ENCODE measurements around the gene ASXL1.
"Not testable (repeated sequence)": the region's sequence is repeated elsewhere in the genome, so short reads cannot be mapped to it uniquely, and the experiment has no call there.

Gene ASXL1

DNA sequence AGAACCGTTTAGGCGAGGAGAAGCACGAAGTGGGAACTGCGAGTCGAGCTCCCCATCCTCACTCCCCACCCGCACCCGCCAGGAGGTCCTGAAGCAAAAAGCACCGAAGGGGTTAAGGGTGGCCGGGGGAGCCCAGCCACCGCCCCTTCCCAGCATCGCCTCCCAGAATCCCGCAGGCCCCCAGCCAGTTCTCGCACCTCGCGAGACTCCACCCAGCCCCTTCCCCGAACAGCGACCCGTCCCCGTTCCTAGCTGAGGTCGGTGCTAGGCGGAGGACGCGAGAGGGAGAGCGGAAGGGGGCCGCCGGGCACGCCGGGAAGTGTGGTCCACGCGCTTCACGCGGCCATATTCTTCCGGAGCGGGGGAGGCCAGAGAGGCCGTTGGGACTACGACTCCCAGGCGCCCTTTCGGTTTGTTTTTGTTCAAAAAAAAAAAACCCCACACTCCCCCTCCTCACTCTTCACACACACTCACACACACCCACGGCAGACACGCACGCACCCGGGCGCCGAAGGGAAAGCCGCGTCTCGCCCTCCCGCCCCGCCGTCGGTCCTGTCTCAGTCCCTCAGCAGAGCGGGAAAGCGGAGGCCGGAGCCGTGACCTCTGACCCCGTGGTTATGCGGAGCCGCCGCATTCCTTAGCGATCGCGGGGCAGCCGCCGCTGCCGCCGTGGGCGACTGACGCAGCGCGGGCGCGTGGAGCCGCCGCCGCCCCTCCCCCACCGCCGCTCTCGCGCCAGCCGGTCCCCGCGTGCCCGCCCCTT is at the start of gene ASXL1:
Gene ASXL1 (plus strand): TSS at position 463 of the 763 bp plus-strand sequence. CDS start 445 bp downstream, outside the sequence.
- DNase-seq (peak; percentile 96 to 98), ATAC-seq (peak; percentile 86)
- no peaks in the 10 kb centered on the region for H3K27me3 Mint-ChIP-seq
- peak within 1 kb of the TSS; percentile 88 to 98 for H3K4me3 Mint-ChIP-seq
- H3K4me1 Mint-ChIP-seq, result peaks cover 74% of the 10 kb centered on the region
- H3K27ac Mint-ChIP-seq, result peak within 1 kb of the TSS; percentile 100
- no peaks in the 10 kb centered on the region for H3K9me3 Mint-ChIP-seq

GRCh38 chr20:32312718-32313424 is 45.3 kb upstream of the ASXL1 start:
- Mint-ChIP-seq H3K27ac (peak overlapping the region in 1 of 2 donors; percentile 19), H3K4me1 (peaks cover 23% of the 10 kb centered on the region), H3K9me3 (no peaks in the 10 kb centered on the region), H3K27me3 (no peaks in the 10 kb centered on the region), H3K4me3 (no peak overlapping the region)
- ATAC-seq, result no peak
- no peak for DNase-seq

- H3K9me3 Mint-ChIP-seq, result no peaks in the 10 kb centered on the region
- DNase-seq, result no peak
- H3K27ac Mint-ChIP-seq, result peak overlapping the region; percentile 47 to 67
- H3K27me3 Mint-ChIP-seq, result no peaks in the 10 kb centered on the region
- H3K4me3 Mint-ChIP-seq, result no peak overlapping the region
- ATAC-seq, result no peak
- H3K4me1 Mint-ChIP-seq, result peaks cover 23% of the 10 kb centered on the region
Measured at GRCh38 chr20:32314768-32315167, 43.4 kb upstream of the ASXL1 start.

GRCh38 chr20:32315399-32315798 is 42.7 kb upstream of the ASXL1 start:
- ATAC-seq, result no peak
- Mint-ChIP-seq H3K4me3 (no peak overlapping the region), H3K27me3 (no peaks in the 10 kb centered on the region), H3K4me1 (peaks cover 22% of the 10 kb centered on the region), H3K27ac (peak overlapping the region; percentile 47 to 85), H3K9me3 (no peaks in the 10 kb centered on the region)
- DNase-seq, result no peak

- ATAC-seq (no peak), DNase-seq (no peak)
- Mint-ChIP-seq H3K4me3 (no peak overlapping the region), H3K27ac (peak overlapping the region in 1 of 2 donors; percentile 10), H3K27me3 (no peaks in the 10 kb centered on the region), H3K9me3 (no peaks in the 10 kb centered on the region), H3K4me1 (peaks cover 18% of the 10 kb centered on the region)
Measured at GRCh38 chr20:32315891-32316290, 42.2 kb upstream of the ASXL1 start.

DNA sequence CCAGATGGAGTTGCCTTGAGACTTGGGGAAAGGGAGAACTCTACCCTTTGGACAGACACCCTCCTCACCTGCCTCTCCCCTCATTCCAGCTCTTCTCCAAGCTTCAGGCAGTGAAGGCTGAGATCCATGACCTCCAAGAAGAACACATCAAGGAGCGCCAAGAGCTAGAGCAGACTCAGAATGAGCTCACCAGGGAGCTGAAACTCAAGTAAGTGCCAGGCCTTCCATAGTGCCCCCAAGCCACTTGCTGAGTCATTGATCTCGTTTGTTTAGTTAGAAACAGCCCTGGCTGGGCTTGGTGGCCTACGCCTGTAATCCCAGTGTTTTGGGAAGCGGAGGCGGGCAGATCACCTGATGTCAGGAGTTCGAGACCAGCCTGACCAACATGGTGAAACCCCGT is 41.5 kb upstream of the ASXL1 start:
- Mint-ChIP-seq H3K4me3 (no peak overlapping the region), H3K4me1 (peaks cover 18% of the 10 kb centered on the region), H3K27ac (peak overlapping the region; percentile 34 to 60), H3K9me3 (no peaks in the 10 kb centered on the region), H3K27me3 (no peaks in the 10 kb centered on the region)
- DNase-seq (no peak), ATAC-seq (no peak)

DNA sequence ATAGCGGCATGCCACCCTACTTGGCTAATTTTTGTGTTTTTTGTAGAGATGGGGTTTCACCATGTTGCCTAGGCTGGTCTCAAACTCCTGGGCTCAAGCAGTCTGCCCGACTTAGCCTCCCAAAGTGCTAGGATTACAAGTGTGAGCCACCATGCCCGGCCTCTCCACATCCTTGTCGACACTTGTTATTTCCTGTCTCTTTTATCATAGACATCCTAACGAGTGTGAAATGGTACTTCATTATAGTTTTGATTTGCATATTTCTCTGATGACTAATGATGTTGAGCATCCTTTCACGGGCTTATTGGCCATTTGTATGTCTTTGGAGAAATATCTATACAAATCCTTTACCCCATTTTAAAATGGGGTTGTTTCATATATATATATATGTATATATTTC is 39.0 kb upstream of the ASXL1 start:
- ATAC-seq, result peak; percentile 66
- H3K9me3 Mint-ChIP-seq, result no peaks in the 10 kb centered on the region
- H3K27ac Mint-ChIP-seq, result peak overlapping the region in 1 of 2 donors; percentile 19
- H3K4me3 Mint-ChIP-seq, result no peak overlapping the region
- DNase-seq, result no peak
- no peaks in the 10 kb centered on the region for H3K27me3 Mint-ChIP-seq
- peaks cover 8% of the 10 kb centered on the region for H3K4me1 Mint-ChIP-seq

- Mint-ChIP-seq H3K27ac (no peak overlapping the region), H3K9me3 (no peaks in the 10 kb centered on the region), H3K4me1 (peaks cover under 1% of the 10 kb centered on the region), H3K4me3 (no peak overlapping the region), H3K27me3 (no peaks in the 10 kb centered on the region)
- no peak for DNase-seq
- ATAC-seq, result no peak
Measured at GRCh38 chr20:32320305-32320704, 37.8 kb upstream of the ASXL1 start.

GRCh38 chr20:32321390-32321789 is 36.7 kb upstream of the ASXL1 start:
- Mint-ChIP-seq H3K4me1 (no peaks in the 10 kb centered on the region), H3K9me3 (no peaks in the 10 kb centered on the region), H3K4me3 (no peak overlapping the region), H3K27me3 (no peaks in the 10 kb centered on the region), H3K27ac (no peak overlapping the region)
- DNase-seq (no peak), ATAC-seq (no peak)

- not testable (repeated sequence) for H3K27ac Mint-ChIP-seq, H3K4me3 Mint-ChIP-seq, ATAC-seq
Measured at GRCh38 chr20:32322260-32322659, 35.9 kb upstream of the ASXL1 start.

GRCh38 chr20:32323761-32324160 is 34.4 kb upstream of the ASXL1 start:
- not testable (repeated sequence) for H3K27ac Mint-ChIP-seq, H3K9me3 Mint-ChIP-seq, ATAC-seq, H3K4me3 Mint-ChIP-seq, DNase-seq, H3K4me1 Mint-ChIP-seq, H3K27me3 Mint-ChIP-seq

More at GRCh38 chr20:32322260-32322659, 35.9 kb upstream of the ASXL1 start:
- H3K9me3 Mint-ChIP-seq, H3K4me1 Mint-ChIP-seq, H3K27me3 Mint-ChIP-seq, DNase-seq: not testable (repeated sequence)

DNA sequence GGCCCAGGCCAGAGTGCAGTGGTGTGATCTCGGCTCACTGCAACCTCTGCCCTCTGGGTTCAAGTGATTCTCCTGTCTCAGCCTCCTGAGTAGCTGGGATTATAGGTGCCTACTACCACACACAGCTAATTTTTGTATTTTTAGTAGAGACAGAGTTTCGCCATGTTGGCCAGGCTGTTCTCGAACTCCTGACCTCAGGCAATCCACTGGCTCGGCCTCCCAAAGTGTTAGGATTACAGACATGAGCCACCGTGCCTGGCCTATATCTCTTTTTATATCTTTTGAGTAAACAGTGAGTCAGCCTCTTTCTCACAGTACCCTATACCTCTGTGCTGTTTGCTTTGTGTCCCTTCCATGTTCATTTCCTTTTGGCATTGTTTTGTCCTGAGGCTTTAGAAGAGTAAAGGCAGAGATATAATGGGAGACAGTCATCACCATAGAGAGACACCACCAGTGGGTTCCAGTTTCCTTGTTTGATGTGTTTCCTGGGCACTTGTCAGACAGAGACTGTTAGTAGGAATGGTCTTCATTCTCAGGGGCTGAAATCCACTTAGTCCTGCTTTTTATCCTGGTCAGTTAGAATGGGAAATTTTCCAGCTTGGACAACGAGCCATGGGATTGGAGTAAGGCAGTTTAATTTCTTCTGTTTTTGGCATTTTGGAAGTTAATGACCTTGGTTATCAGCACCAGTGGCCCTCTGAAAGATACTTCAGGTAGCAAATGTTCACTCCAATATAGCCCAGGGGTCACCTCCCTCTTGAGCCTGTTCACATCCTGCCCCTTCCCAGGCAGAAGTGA is 32.2 kb upstream of the ASXL1 start:
- Mint-ChIP-seq H3K9me3 (no peaks in the 10 kb centered on the region), H3K4me1 (no peaks in the 10 kb centered on the region), H3K27ac (peak overlapping the region in 1 of 2 donors; percentile 19), H3K4me3 (no peak overlapping the region), H3K27me3 (no peaks in the 10 kb centered on the region)
- no peak for ATAC-seq
- DNase-seq, result no peak

DNA sequence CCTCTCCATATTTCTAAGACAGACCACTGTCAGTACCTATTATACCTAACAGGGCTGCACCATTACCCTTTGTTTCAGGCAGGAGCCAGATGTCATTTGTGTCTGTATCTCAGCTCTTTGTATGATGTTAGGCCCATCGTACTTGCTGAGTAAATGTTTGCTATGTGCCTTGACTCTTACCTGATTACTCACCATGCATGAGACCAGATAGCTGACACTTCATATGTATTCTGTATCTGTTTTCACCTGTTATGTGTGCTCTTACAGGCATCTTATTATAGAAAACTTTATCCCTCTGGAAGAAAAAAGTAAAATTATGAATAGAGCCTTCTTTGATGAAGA is 31.7 kb upstream of the ASXL1 start:
- Mint-ChIP-seq H3K27me3 (no peaks in the 10 kb centered on the region), H3K4me3 (no peak overlapping the region), H3K9me3 (no peaks in the 10 kb centered on the region), H3K4me1 (peaks cover under 1% of the 10 kb centered on the region), H3K27ac (peak overlapping the region in 1 of 2 donors; percentile 19)
- DNase-seq (no peak), ATAC-seq (no peak)

- Mint-ChIP-seq H3K9me3 (no peaks in the 10 kb centered on the region), H3K4me3 (no peak overlapping the region), H3K27me3 (no peaks in the 10 kb centered on the region), H3K4me1 (peaks cover 8% of the 10 kb centered on the region), H3K27ac (no peak overlapping the region)
- DNase-seq (no peak), ATAC-seq (no peak)
Measured at GRCh38 chr20:32327087-32327681, 30.9 kb upstream of the ASXL1 start.

- peaks cover 35% of the 10 kb centered on the region for H3K4me1 Mint-ChIP-seq
- H3K9me3 Mint-ChIP-seq, result no peaks in the 10 kb centered on the region
- no peak overlapping the region for H3K27ac Mint-ChIP-seq
- no peak overlapping the region for H3K4me3 Mint-ChIP-seq
- no peaks in the 10 kb centered on the region for H3K27me3 Mint-ChIP-seq
- no peak for DNase-seq
- no peak for ATAC-seq
Measured at GRCh38 chr20:32329817-32330554, 28.1 kb upstream of the ASXL1 start.

Measured in stimulated activated naive CD8-positive, alpha-beta T cell treated with anti-CD3 and anti-CD28 coated beads, Interleukin-15, amount 100 ng/mL, for 72 hours (primary cell).